Fibroblast of lung (primary cell): ENCODE measurements around the gene MAP4K1. TPM values are rescaled to one million over a fixed set of nuclear protein-coding genes. Genes with fewer than 3 reads are reported as not detected.

ENCODE experiments used
- DNase-seq, 2 donors: peaks; one replicate each; pipeline versions ENCODE4 v3.0.0 to v3.0.0-alpha.2; 2010; ENCODE audit warnings: low read depth in 2 of 2
- H2AFZ ChIP-seq: 2 replicates; pipeline ENCODE4 v1.5.1; 2012; ENCODE audit warnings: low read length, control low read depth, inconsistent platforms
- H3K27ac ChIP-seq: 2 replicates; pipeline ENCODE4 v1.5.1; 2011; ENCODE audit warnings: low read length, control low read depth; ENCODE audit not compliant: insufficient read depth
- H3K27me3 ChIP-seq: 2 replicates; pipeline ENCODE4 v1.5.1; 2011; ENCODE audit warnings: mild to moderate bottlenecking, low read length; ENCODE audit not compliant: control insufficient read depth, insufficient read depth
- H3K36me3 ChIP-seq: 2 replicates; pipeline ENCODE4 v1.5.1; 2011; ENCODE audit warnings: low read length; ENCODE audit not compliant: control insufficient read depth, insufficient read depth
- H3K4me1 ChIP-seq: 2 replicates; pipeline ENCODE4 v1.5.1; 2011; ENCODE audit warnings: low read length; ENCODE audit not compliant: control insufficient read depth, insufficient read depth; ENCODE audit errors: extremely low read depth
- H3K4me2 ChIP-seq: 2 replicates; pipeline ENCODE4 v1.5.1; 2011; ENCODE audit warnings: low read length, control low read depth; ENCODE audit not compliant: insufficient read depth; ENCODE audit errors: extremely low read depth
- H3K4me3 ChIP-seq, 4 experiments: fragments of 200-600 bp in 1 of 4; sonication (generic) in 1 of 4; replicated peaks in 1 of 4; 2 replicates each; pipeline ENCODE4 v1.5.1; 2011 to 2016; ENCODE audit warnings: low read length in 4 of 4, low read depth in 3 of 4, mild to moderate bottlenecking in 3 of 4, control low read depth in 2 of 4, inconsistent platforms in 1 of 4, mixed read lengths in 1 of 4; ENCODE audit not compliant: insufficient read depth in 1 of 4; ENCODE audit errors: control extremely low read depth in 1 of 4
- H3K79me2 ChIP-seq: 2 replicates; pipeline ENCODE4 v1.5.1; 2012; ENCODE audit warnings: mild to moderate bottlenecking, low read length, inconsistent platforms; ENCODE audit not compliant: control insufficient read depth, insufficient read depth
- H3K9ac ChIP-seq: 2 replicates; pipeline ENCODE4 v1.5.1; 2011; ENCODE audit warnings: mild to moderate bottlenecking, low read length, control low read depth; ENCODE audit not compliant: insufficient read depth
- H3K9me3 ChIP-seq: 2 replicates; pipeline ENCODE4 v1.5.1; 2012; ENCODE audit warnings: low read depth, low read length; ENCODE audit not compliant: control insufficient read depth, insufficient read depth
- H4K20me1 ChIP-seq: 2 replicates; pipeline ENCODE4 v1.5.1; 2011; ENCODE audit warnings: low read length; ENCODE audit not compliant: control insufficient read depth, insufficient read depth; ENCODE audit errors: extremely low read depth
- EZH2 ChIP-seq: IDR thresholded peaks from 2 replicates; pipeline ENCODE4 v1.5.1; 2012; ENCODE audit warnings: low read length, control low read depth, mild to moderate bottlenecking; ENCODE audit errors: missing control alignments
- polyA plus RNA-seq, 2 donors: library from polyadenylated mRNA; depleted of rRNA in 1 of 2; stranded (reverse) in 1 of 2; unstranded in 1 of 2; fragments of >200 nt; gene quantifications; 2 replicates each; pipeline ENCODE4 v1.2.1, GENCODE V29; 2011 to 2012; ENCODE audit warnings: missing spikeins in 1 of 2
- total RNA-seq: library from RNA; depleted of rRNA; stranded (reverse); fragments of >200 nt; gene quantifications from 2 replicates; pipeline ENCODE4 v1.2.1, GENCODE V29; 2014
- TF ChIP-seq, protein P1 (sequence below), 2 donors: IDR thresholded peaks in 1 of 2; conservative IDR thresholded peaks in 1 of 2; 1 replicate in 1 of 2; 2 replicates in 1 of 2; pipeline ENCODE4 v1.5.1; 2011 to 2012; ENCODE audit warnings: low read length in 2 of 2, control low read depth in 1 of 2, inconsistent platforms in 1 of 2, low read depth in 1 of 2, mild to moderate bottlenecking in 1 of 2

Gene MAP4K1
- total and polyA plus RNA-seq, 2 donors (not counting 1 experiment from before 2014, with no cell fraction given) = 0.12 to 0.17 TPM

DNA sequence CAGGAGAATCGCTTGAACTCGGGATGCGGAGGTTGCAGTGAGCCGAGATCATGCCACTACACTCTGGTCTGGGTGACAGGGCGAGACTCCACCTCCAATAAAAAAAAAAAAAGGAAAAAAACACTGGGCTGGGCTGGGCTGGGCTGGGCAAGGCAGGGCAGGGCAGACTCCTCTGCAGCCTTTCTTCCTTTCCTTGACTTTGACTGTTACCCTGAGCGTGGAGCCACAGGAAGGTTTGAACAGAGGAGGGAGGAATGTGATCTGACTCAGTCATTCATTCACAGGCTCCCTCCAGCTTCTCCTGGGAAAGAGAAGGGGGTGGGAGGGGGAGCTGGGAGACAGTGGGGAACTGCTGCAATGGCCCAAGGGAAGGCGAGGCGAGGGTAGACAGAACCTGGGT, 27.0 kb upstream of the MAP4K1 start:
- H4K20me1 ChIP-seq = no peaks in the 10 kb centered on the region

DNA sequence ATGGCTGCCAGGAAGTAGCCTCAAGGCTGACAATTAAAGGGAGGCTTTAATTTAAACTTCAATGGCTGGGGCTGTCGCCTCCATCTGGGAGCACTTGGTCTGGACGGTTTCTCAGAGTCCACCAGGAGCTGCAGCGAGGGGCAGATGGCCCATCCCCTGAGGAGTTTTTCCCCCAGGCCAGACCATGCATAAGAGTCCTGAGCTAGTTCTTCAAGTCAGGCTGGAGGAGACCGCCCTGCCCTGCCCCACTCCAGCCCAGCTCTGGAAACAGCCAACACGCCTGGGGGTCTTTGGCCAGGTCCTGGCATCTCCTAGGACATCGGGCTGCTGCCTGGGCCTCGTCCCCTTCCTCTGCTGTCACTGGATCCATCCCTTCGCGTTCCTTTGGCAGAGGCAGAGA, 24.4 kb upstream of the MAP4K1 start:
- no peak for DNase-seq
- Histone ChIP-seq H3K4me2 (no peak overlapping the region), H2AFZ (no peak overlapping the region), H4K20me1 (no peaks in the 10 kb centered on the region), H3K4me1 (no peaks in the 10 kb centered on the region), H3K9ac (no peak overlapping the region), H3K9me3 (no peaks in the 10 kb centered on the region), H3K4me3 (no peak overlapping the region), H3K79me2 (no peaks in the 10 kb centered on the region), H3K36me3 (no peaks in the 10 kb centered on the region), H3K27ac (no peak overlapping the region), H3K27me3 (no peaks in the 10 kb centered on the region)
- TF ChIP-seq, protein P1, sequence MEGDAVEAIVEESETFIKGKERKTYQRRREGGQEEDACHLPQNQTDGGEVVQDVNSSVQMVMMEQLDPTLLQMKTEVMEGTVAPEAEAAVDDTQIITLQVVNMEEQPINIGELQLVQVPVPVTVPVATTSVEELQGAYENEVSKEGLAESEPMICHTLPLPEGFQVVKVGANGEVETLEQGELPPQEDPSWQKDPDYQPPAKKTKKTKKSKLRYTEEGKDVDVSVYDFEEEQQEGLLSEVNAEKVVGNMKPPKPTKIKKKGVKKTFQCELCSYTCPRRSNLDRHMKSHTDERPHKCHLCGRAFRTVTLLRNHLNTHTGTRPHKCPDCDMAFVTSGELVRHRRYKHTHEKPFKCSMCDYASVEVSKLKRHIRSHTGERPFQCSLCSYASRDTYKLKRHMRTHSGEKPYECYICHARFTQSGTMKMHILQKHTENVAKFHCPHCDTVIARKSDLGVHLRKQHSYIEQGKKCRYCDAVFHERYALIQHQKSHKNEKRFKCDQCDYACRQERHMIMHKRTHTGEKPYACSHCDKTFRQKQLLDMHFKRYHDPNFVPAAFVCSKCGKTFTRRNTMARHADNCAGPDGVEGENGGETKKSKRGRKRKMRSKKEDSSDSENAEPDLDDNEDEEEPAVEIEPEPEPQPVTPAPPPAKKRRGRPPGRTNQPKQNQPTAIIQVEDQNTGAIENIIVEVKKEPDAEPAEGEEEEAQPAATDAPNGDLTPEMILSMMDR (conservative IDR thresholded peaks at IDR 0.05 in 1 of 2, IDR thresholded peaks at IDR 0.05 in 1 of 2; ENCODE audit: low read depth in 1 of 2, low read length in 2 of 2) = no peak
- TF ChIP-seq EZH2 = no peak

More for the DNA sequence above, 27.0 kb upstream of the MAP4K1 start:
- no peak overlapping the region for H3K9ac ChIP-seq
- H3K4me1 ChIP-seq = no peaks in the 10 kb centered on the region
- H3K9me3 ChIP-seq = no peaks in the 10 kb centered on the region
- H3K27ac ChIP-seq = no peak overlapping the region
- DNase-seq = no peak
- no peak overlapping the region for H2AFZ ChIP-seq
- H3K4me2 ChIP-seq = no peak overlapping the region
- H3K36me3 ChIP-seq = no peaks in the 10 kb centered on the region
- H3K79me2 ChIP-seq = peaks cover 23% of the 10 kb centered on the region
- no peaks in the 10 kb centered on the region for H3K27me3 ChIP-seq
- no peak overlapping the region for H3K4me3 ChIP-seq
- no peak for TF ChIP-seq EZH2
- TF ChIP-seq, protein P1 (conservative IDR thresholded peaks at IDR 0.05 in 1 of 2, IDR thresholded peaks at IDR 0.05 in 1 of 2; ENCODE audit: low read depth in 1 of 2, low read length in 2 of 2) = no peak

DNA sequence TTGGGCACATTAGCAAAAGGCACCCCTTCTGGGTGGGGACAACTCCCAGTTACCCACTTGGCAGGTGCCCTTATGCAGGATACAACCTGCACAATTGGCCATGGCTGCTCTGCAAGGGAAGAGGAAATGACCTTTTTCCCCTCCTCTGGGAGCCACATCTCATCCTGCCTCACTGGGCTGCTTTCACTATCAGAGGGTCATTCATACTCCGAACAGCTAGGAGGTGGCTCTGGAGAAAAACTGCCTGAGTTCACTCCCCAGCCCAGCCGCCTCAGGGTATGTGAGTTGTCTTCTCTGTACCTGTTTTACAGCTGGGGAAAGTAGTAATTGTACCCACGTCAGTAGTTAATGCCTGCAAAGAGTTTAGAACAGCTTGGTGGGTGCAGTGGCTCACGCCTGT, 22.6 kb upstream of the MAP4K1 start:
- Histone ChIP-seq H3K36me3 (peaks cover 7% of the 10 kb centered on the region), H3K27me3 (no peaks in the 10 kb centered on the region), H3K4me1 (no peaks in the 10 kb centered on the region), H3K4me3 (no peak overlapping the region), H3K4me2 (no peak overlapping the region), H3K79me2 (no peaks in the 10 kb centered on the region), H3K27ac (no peak overlapping the region), H2AFZ (no peak overlapping the region), H3K9me3 (no peaks in the 10 kb centered on the region), H3K9ac (no peak overlapping the region), H4K20me1 (no peaks in the 10 kb centered on the region)
- no peak for DNase-seq
- TF ChIP-seq EZH2 = no peak
- TF ChIP-seq, protein P1 (conservative IDR thresholded peaks at IDR 0.05 in 1 of 2, IDR thresholded peaks at IDR 0.05 in 1 of 2; ENCODE audit: low read depth in 1 of 2, low read length in 2 of 2) = no peak
